ENCODE results near the gene TTC34. TPM values are rescaled to one million over a fixed set of nuclear protein-coding genes. Genes with fewer than 3 reads are reported as not detected.

Gene TTC34
- total RNA-seq, 1 donor from 2014 or later = 0.13 TPM

GRCh38 chr1:2804628-2805351 is 3.3 kb upstream of the TTC34 start:
- no peaks in the 10 kb centered on the region for H3K36me3 ChIP-seq (ENCODE audit: control insufficient read depth, insufficient read depth, low read length)
- no peak for DNase-seq (ENCODE audit: low read depth)
- no peak overlapping the region for H3K4me3 ChIP-seq (ENCODE audit: low read depth, low read length)
- TF ChIP-seq, protein P1, sequence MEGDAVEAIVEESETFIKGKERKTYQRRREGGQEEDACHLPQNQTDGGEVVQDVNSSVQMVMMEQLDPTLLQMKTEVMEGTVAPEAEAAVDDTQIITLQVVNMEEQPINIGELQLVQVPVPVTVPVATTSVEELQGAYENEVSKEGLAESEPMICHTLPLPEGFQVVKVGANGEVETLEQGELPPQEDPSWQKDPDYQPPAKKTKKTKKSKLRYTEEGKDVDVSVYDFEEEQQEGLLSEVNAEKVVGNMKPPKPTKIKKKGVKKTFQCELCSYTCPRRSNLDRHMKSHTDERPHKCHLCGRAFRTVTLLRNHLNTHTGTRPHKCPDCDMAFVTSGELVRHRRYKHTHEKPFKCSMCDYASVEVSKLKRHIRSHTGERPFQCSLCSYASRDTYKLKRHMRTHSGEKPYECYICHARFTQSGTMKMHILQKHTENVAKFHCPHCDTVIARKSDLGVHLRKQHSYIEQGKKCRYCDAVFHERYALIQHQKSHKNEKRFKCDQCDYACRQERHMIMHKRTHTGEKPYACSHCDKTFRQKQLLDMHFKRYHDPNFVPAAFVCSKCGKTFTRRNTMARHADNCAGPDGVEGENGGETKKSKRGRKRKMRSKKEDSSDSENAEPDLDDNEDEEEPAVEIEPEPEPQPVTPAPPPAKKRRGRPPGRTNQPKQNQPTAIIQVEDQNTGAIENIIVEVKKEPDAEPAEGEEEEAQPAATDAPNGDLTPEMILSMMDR (IDR thresholded peaks at IDR 0.05; ENCODE audit: insufficient read depth, low read length, poor library complexity, severe bottlenecking) = no peak
- H3K27me3 ChIP-seq (ENCODE audit: control insufficient read depth, insufficient read depth, low read length) = no peaks in the 10 kb centered on the region

DNA sequence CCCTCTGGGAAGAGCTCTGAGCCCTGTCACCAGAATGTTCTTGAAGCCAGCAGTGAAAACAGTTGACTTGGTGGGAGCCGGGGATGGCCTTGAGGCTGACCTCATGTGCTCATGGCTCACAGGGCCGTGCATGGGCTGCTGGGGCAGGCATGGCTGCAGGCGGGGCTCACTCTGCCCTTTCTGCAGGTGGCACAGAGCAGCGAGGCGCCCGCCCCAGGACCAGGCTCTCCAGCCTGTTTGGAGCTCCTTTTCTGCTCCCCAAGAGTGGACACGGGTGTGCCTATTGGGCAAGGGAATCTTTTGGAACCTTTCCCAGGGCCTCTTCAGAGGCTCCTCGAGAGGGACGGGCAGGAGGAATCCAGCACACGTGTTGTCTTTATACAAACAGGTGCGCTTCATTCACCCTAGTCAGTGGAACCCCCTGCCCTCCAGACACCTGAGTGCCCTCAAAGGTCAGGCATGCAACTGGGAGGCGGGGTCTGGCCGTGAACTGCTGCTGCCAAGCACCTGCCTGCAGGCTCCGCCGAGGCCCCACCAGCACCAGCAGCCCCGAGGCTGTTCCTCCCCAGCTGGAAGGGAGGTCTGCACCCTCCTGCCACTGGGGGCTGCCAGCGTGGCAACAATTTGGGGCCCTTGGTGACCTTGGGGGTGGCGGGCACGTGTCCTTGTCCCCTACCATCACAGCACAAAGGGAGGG is 2.6 kb upstream of the TTC34 start:
- H3K4me3 ChIP-seq (ENCODE audit: low read depth, low read length) = no peak overlapping the region
- H3K27me3 ChIP-seq (ENCODE audit: control insufficient read depth, insufficient read depth, low read length) = no peaks in the 10 kb centered on the region
- H3K36me3 ChIP-seq (ENCODE audit: control insufficient read depth, insufficient read depth, low read length) = no peaks in the 10 kb centered on the region
- TF ChIP-seq, protein P1 (IDR thresholded peaks at IDR 0.05; ENCODE audit: insufficient read depth, low read length, poor library complexity, severe bottlenecking) = no peak
- no peak for DNase-seq (ENCODE audit: low read depth)

DNA sequence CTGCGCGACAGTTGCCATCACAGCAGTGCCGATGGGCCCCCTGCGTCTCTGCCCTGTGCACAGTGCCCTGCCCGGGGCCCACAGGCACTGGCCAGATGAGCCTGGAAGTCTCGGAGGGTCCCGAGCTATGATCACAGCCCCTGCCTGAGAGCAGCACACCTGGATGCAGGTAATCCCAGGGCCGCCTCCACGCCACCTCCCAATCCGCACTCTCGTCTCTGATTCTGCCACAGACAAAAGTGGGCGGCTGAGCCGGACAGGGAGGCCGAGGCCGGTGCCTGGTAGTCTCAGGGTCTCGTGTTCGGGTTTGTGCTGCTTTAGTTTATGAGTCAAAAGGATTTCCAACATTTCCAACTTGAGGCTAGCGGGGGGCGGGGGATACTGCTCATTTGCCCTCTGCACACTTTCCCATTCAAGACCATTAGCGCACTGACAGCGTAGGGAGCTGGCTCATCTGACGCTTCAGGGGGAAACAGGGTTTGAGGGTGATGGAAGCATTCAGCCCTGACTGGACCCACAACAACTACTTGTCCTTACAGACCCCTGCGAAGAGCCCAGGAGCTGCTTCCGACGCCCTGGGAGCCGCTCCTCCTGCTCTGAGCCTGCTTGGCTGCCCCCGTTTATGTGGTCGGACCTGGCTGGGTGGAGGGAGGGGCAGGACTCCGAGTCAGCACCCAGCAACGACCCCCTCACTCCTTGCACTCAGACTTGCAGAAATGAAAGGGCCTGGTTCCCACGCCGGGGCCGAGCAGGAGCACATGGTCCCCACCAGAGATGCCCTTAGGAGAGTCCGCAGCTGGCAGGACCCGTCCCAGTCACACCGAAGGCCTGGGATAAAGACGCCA is 1.8 kb upstream of the TTC34 start:
- Histone ChIP-seq H3K27me3 (ENCODE audit: control insufficient read depth, insufficient read depth, low read length) (no peaks in the 10 kb centered on the region), H3K36me3 (ENCODE audit: control insufficient read depth, insufficient read depth, low read length) (no peaks in the 10 kb centered on the region), H3K4me3 (ENCODE audit: low read depth, low read length) (no peak overlapping the region)
- no peak for DNase-seq (ENCODE audit: low read depth)
- TF ChIP-seq, protein P1 (IDR thresholded peaks at IDR 0.05; ENCODE audit: insufficient read depth, low read length, poor library complexity, severe bottlenecking) = no peak

- TF ChIP-seq, protein P1 (IDR thresholded peaks at IDR 0.05; ENCODE audit: insufficient read depth, low read length, poor library complexity, severe bottlenecking) = no peak
- Histone ChIP-seq H3K4me3 (ENCODE audit: low read depth, low read length) (no peak overlapping the region), H3K36me3 (ENCODE audit: control insufficient read depth, insufficient read depth, low read length) (no peaks in the 10 kb centered on the region), H3K27me3 (ENCODE audit: control insufficient read depth, insufficient read depth, low read length) (no peaks in the 10 kb centered on the region)
- no peak for DNase-seq (ENCODE audit: low read depth)
Measured at GRCh38 chr1:2802421-2802961, 998 bp upstream of the TTC34 start.

DNA sequence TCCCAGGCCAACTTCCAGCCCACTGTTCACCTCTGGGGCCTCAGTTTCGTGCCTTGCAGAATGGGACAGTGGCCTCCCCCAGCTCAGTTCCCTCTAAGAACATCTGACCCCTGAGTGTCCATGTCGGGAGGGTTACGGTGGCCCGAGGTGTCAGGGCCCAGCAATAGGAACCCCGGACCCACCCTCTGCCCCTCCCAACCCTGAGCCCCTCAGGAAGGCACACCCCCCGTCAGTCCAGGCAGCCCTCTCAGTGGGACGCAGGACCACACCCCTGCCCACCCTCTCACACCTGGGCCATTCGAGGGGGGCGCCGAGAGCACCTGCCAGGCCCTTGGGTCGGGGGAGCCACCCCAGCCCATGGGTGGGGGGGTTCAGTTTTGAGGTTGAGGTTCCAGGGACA is 447 bp downstream of the TTC34 start:
- no peaks in the 10 kb centered on the region for H3K36me3 ChIP-seq (ENCODE audit: control insufficient read depth, insufficient read depth, low read length)
- DNase-seq (ENCODE audit: low read depth) = no peak
- TF ChIP-seq, protein P1 (IDR thresholded peaks at IDR 0.05; ENCODE audit: insufficient read depth, low read length, poor library complexity, severe bottlenecking) = no peak

More for the DNA sequence above, 447 bp downstream of the TTC34 start:
- no peaks in the 10 kb centered on the region for H3K27me3 ChIP-seq (ENCODE audit: control insufficient read depth, insufficient read depth, low read length)
- no peak overlapping the region for H3K4me3 ChIP-seq (ENCODE audit: low read depth, low read length)

Data from kidney epithelial cell (primary cell).